Caco-2 (cell line): ENCODE data around the gene ARHGAP24. TPM values are rescaled to one million over a fixed set of nuclear protein-coding genes. Genes with fewer than 3 reads are reported as not detected.

ENCODE experiments used
- BruUV-seq: library from RNA; stranded (reverse); fragments of 400-500 nt; replicated peaks from 2 replicates; lab custom pipeline; 2021; lab: Mats Ljungman, UMichigan
- CTCF ChIA-PET: fragments of 300-600 bp; sonication (Branson Sonifier 250); formaldehyde crosslinking; loops from one replicate; lab custom pipeline; 2022; ENCODE audit warnings: antibody characterized with exemption; lab: Charles Lee
- POLR2A ChIA-PET: fragments of 300-600 bp; sonication (Branson Sonifier 250); formaldehyde crosslinking; loops from one replicate; lab custom pipeline; 2022; ENCODE audit warnings: antibody characterized with exemption; lab: Charles Lee
- DNase-seq, 2 experiments: peaks; one replicate each; pipeline versions ENCODE4 v3.0.0 to v3.0.0-alpha.2; 2020 to 2022
- H3K27me3 ChIP-seq: replicated peaks from 2 replicates; pipeline ENCODE4 v1.6.0; 2011; ENCODE audit warnings: low read length; ENCODE audit not compliant: control insufficient read depth, insufficient read depth
- H3K36me3 ChIP-seq: 2 replicates; pipeline ENCODE4 v1.5.1; 2011; ENCODE audit warnings: low read length; ENCODE audit not compliant: control insufficient read depth, insufficient read depth
- H3K4me1 ChIP-seq: fragments of 250-450 bp; sonication (Bioruptor Pico); 2 replicates; pipeline ENCODE4 v1.5.1; 2020; ENCODE audit warnings: mild to moderate bottlenecking
- H3K4me3 ChIP-seq: 2 replicates; pipeline ENCODE4 v1.5.1; 2011; ENCODE audit warnings: low read depth, mild to moderate bottlenecking, control low read depth, low read length
- H3K9me3 ChIP-seq: fragments of 250-450 bp; sonication (Bioruptor Pico); 2 replicates; pipeline ENCODE4 v1.5.1; 2020; ENCODE audit warnings: mild to moderate bottlenecking, moderate library complexity
- H3K27ac Mint-ChIP-seq: one replicate; pipeline ENCODE4 v1.8.0; 2022; ENCODE audit warnings: mixed read lengths; ENCODE audit not compliant: unreplicated experiment
- H3K27me3 Mint-ChIP-seq: one replicate; pipeline ENCODE4 v1.8.0; 2022; ENCODE audit warnings: mixed read lengths; ENCODE audit not compliant: insufficient read depth, unreplicated experiment
- H3K36me3 Mint-ChIP-seq: one replicate; pipeline ENCODE4 v1.8.0; 2022; ENCODE audit warnings: mild to moderate bottlenecking, mixed read lengths; ENCODE audit not compliant: insufficient read depth, unreplicated experiment
- H3K4me1 Mint-ChIP-seq: one replicate; pipeline ENCODE4 v1.8.0; 2022; ENCODE audit warnings: low read depth, mixed read lengths; ENCODE audit not compliant: unreplicated experiment
- H3K4me3 Mint-ChIP-seq: one replicate; pipeline ENCODE4 v1.8.0; 2022; ENCODE audit warnings: mild to moderate bottlenecking, moderate library complexity, mixed read lengths; ENCODE audit not compliant: unreplicated experiment
- H3K9me3 Mint-ChIP-seq: one replicate; pipeline ENCODE4 v1.8.0; 2022; ENCODE audit warnings: mixed read lengths; ENCODE audit not compliant: unreplicated experiment
- intact Hi-C: fragments of 100-400 bp; cut with micrococcal nuclease; formaldehyde crosslinking; loops from one replicate; pipeline ENCODE4 v1.10.0; 2022; ENCODE audit not compliant: unreplicated experiment
- total RNA-seq: library from RNA; stranded (reverse); gene quantifications from 2 replicates; pipeline ENCODE4 v1.2.3, GENCODE V29; 2022
- TF ChIP-seq, protein P1 (sequence below), 2 experiments: fragments of 200-600 bp in 1 of 2; IDR thresholded peaks; 1 replicate in 1 of 2; 2 replicates in 1 of 2; pipeline versions ENCODE4 v1.5.1 to v1.8.0; 2011 to 2022; ENCODE audit warnings: antibody characterized with exemption in 1 of 2, control low read depth in 1 of 2, inconsistent platforms in 1 of 2, low read depth in 1 of 2, low read length in 1 of 2, mild to moderate bottlenecking in 1 of 2, moderate library complexity in 1 of 2; ENCODE audit not compliant: insufficient read depth in 1 of 2, severe bottlenecking in 1 of 2, unreplicated experiment in 1 of 2

ARHGAP24 gene
- total RNA-seq, 1 experiment from 2014 or later = 2.8 TPM

DNA sequence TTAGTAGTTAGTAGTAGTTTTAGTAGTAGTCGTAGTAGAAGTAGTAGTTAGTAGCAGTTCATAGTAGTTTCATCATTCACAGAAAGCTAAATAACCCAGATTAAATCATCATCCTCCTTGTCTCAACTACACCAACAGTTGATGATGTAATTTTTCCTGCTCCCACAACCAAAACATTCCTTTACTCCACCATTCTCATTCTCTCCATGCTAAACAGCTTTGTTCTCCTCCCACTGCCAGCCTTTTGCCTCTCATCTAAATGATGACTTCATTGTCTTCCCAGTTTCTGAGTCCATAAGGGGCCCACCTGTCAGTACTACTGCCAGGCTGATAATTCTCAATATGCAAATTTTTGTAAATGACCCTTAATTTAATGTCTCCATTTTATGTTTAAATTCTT lies 68.9 kb downstream of the ARHGAP24 start:
- intact Hi-C loops = no loop called here
- Histone ChIP-seq H3K4me3 (no peak overlapping the region), H3K36me3 (no peaks in the 10 kb centered on the region), H3K4me1 (no peaks in the 10 kb centered on the region), H3K9me3 (no peaks in the 10 kb centered on the region), H3K27me3 (no peaks in the 10 kb centered on the region)
- no peaks in the 10 kb centered on the region for H3K27me3 Mint-ChIP-seq
- H3K27ac Mint-ChIP-seq = no peak overlapping the region
- CTCF ChIA-PET = no interaction called here
- H3K9me3 Mint-ChIP-seq = no peaks in the 10 kb centered on the region
- POLR2A ChIA-PET = no interaction called here
- DNase-seq = no peak
- no TSS peak for BruUV-seq
- no peak overlapping the region for H3K4me3 Mint-ChIP-seq
- H3K36me3 Mint-ChIP-seq = no peaks in the 10 kb centered on the region
- TF ChIP-seq, protein P1, sequence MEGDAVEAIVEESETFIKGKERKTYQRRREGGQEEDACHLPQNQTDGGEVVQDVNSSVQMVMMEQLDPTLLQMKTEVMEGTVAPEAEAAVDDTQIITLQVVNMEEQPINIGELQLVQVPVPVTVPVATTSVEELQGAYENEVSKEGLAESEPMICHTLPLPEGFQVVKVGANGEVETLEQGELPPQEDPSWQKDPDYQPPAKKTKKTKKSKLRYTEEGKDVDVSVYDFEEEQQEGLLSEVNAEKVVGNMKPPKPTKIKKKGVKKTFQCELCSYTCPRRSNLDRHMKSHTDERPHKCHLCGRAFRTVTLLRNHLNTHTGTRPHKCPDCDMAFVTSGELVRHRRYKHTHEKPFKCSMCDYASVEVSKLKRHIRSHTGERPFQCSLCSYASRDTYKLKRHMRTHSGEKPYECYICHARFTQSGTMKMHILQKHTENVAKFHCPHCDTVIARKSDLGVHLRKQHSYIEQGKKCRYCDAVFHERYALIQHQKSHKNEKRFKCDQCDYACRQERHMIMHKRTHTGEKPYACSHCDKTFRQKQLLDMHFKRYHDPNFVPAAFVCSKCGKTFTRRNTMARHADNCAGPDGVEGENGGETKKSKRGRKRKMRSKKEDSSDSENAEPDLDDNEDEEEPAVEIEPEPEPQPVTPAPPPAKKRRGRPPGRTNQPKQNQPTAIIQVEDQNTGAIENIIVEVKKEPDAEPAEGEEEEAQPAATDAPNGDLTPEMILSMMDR (IDR thresholded peaks at IDR 0.05; ENCODE audit: insufficient read depth in 1 of 2, low read depth in 1 of 2, low read length in 1 of 2, severe bottlenecking in 1 of 2, unreplicated experiment in 1 of 2) = no peak
- H3K4me1 Mint-ChIP-seq = no peaks in the 10 kb centered on the region

- Histone ChIP-seq H3K4me1 (no peaks in the 10 kb centered on the region), H3K4me3 (no peak overlapping the region), H3K27me3 (no peaks in the 10 kb centered on the region), H3K9me3 (no peaks in the 10 kb centered on the region), H3K36me3 (no peaks in the 10 kb centered on the region)
- Mint-ChIP-seq H3K4me1 (no peaks in the 10 kb centered on the region), H3K27ac (no peak overlapping the region), H3K9me3 (no peaks in the 10 kb centered on the region), H3K27me3 (no peaks in the 10 kb centered on the region), H3K4me3 (no peak overlapping the region), H3K36me3 (no peaks in the 10 kb centered on the region)
- TF ChIP-seq, protein P1 (IDR thresholded peaks at IDR 0.05; ENCODE audit: insufficient read depth in 1 of 2, low read depth in 1 of 2, low read length in 1 of 2, severe bottlenecking in 1 of 2, unreplicated experiment in 1 of 2) = no peak
- no peak for DNase-seq
- ChIA-PET CTCF (no interaction called here), POLR2A (no interaction called here)
- BruUV-seq = no TSS peak
- intact Hi-C loops = no loop called here
Observed at GRCh38 chr4:85544751-85545150, 69.8 kb downstream of the ARHGAP24 start.

GRCh38 chr4:85548116-85548515 lies 73.2 kb downstream of the ARHGAP24 start:
- no peaks in the 10 kb centered on the region for H3K9me3 ChIP-seq
- no peaks in the 10 kb centered on the region for H3K36me3 ChIP-seq
- no peaks in the 10 kb centered on the region for H3K4me1 Mint-ChIP-seq
- no peaks in the 10 kb centered on the region for H3K4me1 ChIP-seq
- no peak overlapping the region for H3K4me3 ChIP-seq
- H3K9me3 Mint-ChIP-seq = peaks cover 6% of the 10 kb centered on the region
- H3K27me3 Mint-ChIP-seq = peaks cover 5% of the 10 kb centered on the region
- BruUV-seq = no TSS peak
- no peak for DNase-seq
- ChIA-PET CTCF (no interaction called here), POLR2A (no interaction called here)
- TF ChIP-seq, protein P1 (IDR thresholded peaks at IDR 0.05; ENCODE audit: insufficient read depth in 1 of 2, low read depth in 1 of 2, low read length in 1 of 2, severe bottlenecking in 1 of 2, unreplicated experiment in 1 of 2) = no peak
- H3K27me3 ChIP-seq = no peaks in the 10 kb centered on the region
- no peak overlapping the region for H3K4me3 Mint-ChIP-seq
- intact Hi-C loops = no loop called here
- no peaks in the 10 kb centered on the region for H3K36me3 Mint-ChIP-seq
- H3K27ac Mint-ChIP-seq = no peak overlapping the region
